Ishikawa (cell line): ENCODE results near the gene SLC37A1.

Experiments used
- CEBPB ChIP-seq: IDR thresholded peaks from 2 replicates; pipeline ENCODE4 v1.6.1; 2012
- CREB1 ChIP-seq: IDR thresholded peaks from 2 replicates; pipeline ENCODE4 v1.6.1; 2012; ENCODE audit warnings: low read depth
- EGR1 ChIP-seq: IDR thresholded peaks from 2 replicates; pipeline ENCODE4 v1.6.1; 2012
- EP300 ChIP-seq: IDR thresholded peaks from 2 replicates; pipeline ENCODE4 v1.6.1; 2012; ENCODE audit warnings: borderline replicate concordance
- FOXM1 ChIP-seq: IDR thresholded peaks from 2 replicates; pipeline ENCODE4 v1.6.1; 2012; ENCODE audit warnings: low read depth, borderline replicate concordance
- MAX ChIP-seq: IDR thresholded peaks from 2 replicates; pipeline ENCODE4 v1.6.1; 2012
- NFIC ChIP-seq: IDR thresholded peaks from 2 replicates; pipeline ENCODE4 v1.6.1; 2012
- RAD21 ChIP-seq: IDR thresholded peaks from 2 replicates; pipeline ENCODE4 v1.6.1; 2012; ENCODE audit warnings: low read depth
- REST ChIP-seq: IDR thresholded peaks from 2 replicates; pipeline ENCODE4 v1.6.1; 2012; ENCODE audit warnings: low read depth, mild to moderate bottlenecking
- TAF1 ChIP-seq: IDR thresholded peaks from 2 replicates; pipeline ENCODE4 v1.6.1; 2012; ENCODE audit warnings: low read depth, mild to moderate bottlenecking
- TCF12 ChIP-seq: IDR thresholded peaks from 2 replicates; pipeline ENCODE4 v1.6.1; 2012; ENCODE audit warnings: low read depth
- TEAD4 ChIP-seq: IDR thresholded peaks from 2 replicates; pipeline ENCODE4 v1.6.1; 2012
- USF1 ChIP-seq: IDR thresholded peaks from 2 replicates; pipeline ENCODE4 v1.6.1; 2012
- YY1 ChIP-seq: IDR thresholded peaks from 2 replicates; pipeline ENCODE4 v1.6.1; 2012; ENCODE audit warnings: low read depth
- ZBTB7A ChIP-seq: IDR thresholded peaks from 2 replicates; pipeline ENCODE4 v1.6.1; 2012; ENCODE audit warnings: low read depth

SLC37A1 gene

GRCh38 chr21:42550817-42551216 lies 37.2 kb downstream of the SLC37A1 start:
- TF ChIP-seq USF1 (no peak), YY1 (no peak), CEBPB (no peak), EP300 (no peak), TEAD4 (no peak), TAF1 (no peak), FOXM1 (no peak), EGR1 (no peak), NFIC (no peak), REST (no peak), MAX (no peak), RAD21 (no peak), TCF12 (no peak), CREB1 (no peak), ZBTB7A (no peak)

- TF ChIP-seq RAD21 (no peak), FOXM1 (no peak), ZBTB7A (no peak), YY1 (no peak), TCF12 (no peak), TEAD4 (no peak), CREB1 (no peak), REST (no peak), USF1 (no peak), EGR1 (no peak), CEBPB (no peak), TAF1 (no peak), MAX (no peak), NFIC (no peak)
These were observed 39.0 kb downstream of the SLC37A1 start for GRCh38 chr21:42552407-42553336.

- no peak for TF ChIP-seq TAF1
- no peak for TF ChIP-seq USF1
- TF ChIP-seq NFIC: no peak
- TF ChIP-seq YY1: no peak
- no peak for TF ChIP-seq EGR1
- no peak for TF ChIP-seq TCF12
- TF ChIP-seq RAD21: no peak
- TF ChIP-seq EP300: no peak
- no peak for TF ChIP-seq ZBTB7A
- no peak for TF ChIP-seq REST
- no peak for TF ChIP-seq CEBPB
- no peak for TF ChIP-seq FOXM1
- no peak for TF ChIP-seq TEAD4
- no peak for TF ChIP-seq CREB1
- no peak for TF ChIP-seq MAX
These were observed 39.8 kb downstream of the SLC37A1 start for GRCh38 chr21:42553435-42553834.
